K562 (cell line): ENCODE measurements around the gene PGPEP1. TPM values are rescaled to one million over a fixed set of nuclear protein-coding genes. Genes with fewer than 3 reads are reported as not detected.
A peak's percentile ranks its signal among the peaks of the same experiment; 100 is the strongest.

ENCODE experiments used
- GABPB2 ChIP-seq: fragments of 250-450 bp; sonication (Bioruptor Pico); conservative IDR thresholded peaks from 2 replicates; pipeline ENCODE4 v1.5.1; 2021; ENCODE audit warnings: mild to moderate bottlenecking
- HOXB6 ChIP-seq: fragments of 250-450 bp; sonication (Bioruptor Pico); IDR thresholded peaks from 2 replicates; pipeline ENCODE4 v1.5.1; 2022; ENCODE audit warnings: mild to moderate bottlenecking, borderline replicate concordance
- MIER1 ChIP-seq: fragments of 450-650 bp; IDR thresholded peaks from 2 replicates; pipeline ENCODE4 v1.6.1; 2016; ENCODE audit warnings: antibody characterized with exemption, mild to moderate bottlenecking, low read depth
- NCOA1 ChIP-seq: fragments of 450-650 bp; IDR thresholded peaks from 2 replicates; pipeline ENCODE4 v1.6.1; 2016; ENCODE audit warnings: low read depth
- NCOA4 ChIP-seq: fragments of 450-650 bp; IDR thresholded peaks from 2 replicates; pipeline ENCODE4 v1.6.1; 2018; ENCODE audit warnings: mild to moderate bottlenecking; ENCODE audit not compliant: partially characterized antibody
- NCOA6 ChIP-seq: fragments of 450-650 bp; IDR thresholded peaks from 2 replicates; pipeline ENCODE4 v1.6.1; 2017; ENCODE audit warnings: mild to moderate bottlenecking
- PCBP1 ChIP-seq: fragments of 200-400 bp; formaldehyde crosslinking; IDR thresholded peaks from 2 replicates; pipeline ENCODE4 v1.6.1; 2018; ENCODE audit warnings: mild to moderate bottlenecking, low read depth, low read length; ENCODE audit not compliant: poor library complexity, severe bottlenecking
- PML ChIP-seq: IDR thresholded peaks from 2 replicates; pipeline ENCODE4 v1.6.1; 2012; ENCODE audit warnings: low read length, inconsistent platforms
- PTTG1 ChIP-seq: fragments of 450-650 bp; IDR thresholded peaks from 2 replicates; pipeline ENCODE4 v1.6.1; 2016; ENCODE audit warnings: low read depth, mild to moderate bottlenecking, missing genetic modification characterization, missing compliant biosample characterization
- SMARCA5 ChIP-seq: fragments of 450-650 bp; IDR thresholded peaks from 2 replicates; pipeline ENCODE4 v1.6.1; 2016
- SMC3 ChIP-seq: conservative IDR thresholded peaks from 2 replicates; pipeline ENCODE4 v1.6.1; 2011; ENCODE audit warnings: low read depth, low read length, improper control_type of control experiment; ENCODE audit not compliant: insufficient read depth
- SPI1 ChIP-seq: IDR thresholded peaks from 2 replicates; pipeline ENCODE4 v1.6.1; 2011; ENCODE audit warnings: low read depth, low read length, control low read depth, borderline replicate concordance
- STAT5A ChIP-seq: IDR thresholded peaks from 2 replicates; pipeline ENCODE4 v1.6.1; 2012; ENCODE audit warnings: low read length, inconsistent platforms, borderline replicate concordance
- U2AF2 ChIP-seq: fragments of 200-400 bp; formaldehyde crosslinking; optimal IDR thresholded peaks from 2 replicates; pipeline ENCODE3; 2017; ENCODE audit warnings: low read depth, mild to moderate bottlenecking, low read length
- UBTF ChIP-seq, 2 experiments: IDR thresholded peaks; 2 replicates each; pipeline ENCODE4 v1.6.1; 2012; ENCODE audit warnings: improper control_type of control experiment in 2 of 2, low read depth in 2 of 2, low read length in 2 of 2, borderline replicate concordance in 1 of 2
- ZNF224 ChIP-seq: sonication (generic); formaldehyde crosslinking; IDR thresholded peaks from 2 replicates; pipeline ENCODE4 v1.8.0; 2022; ENCODE audit warnings: mild to moderate bottlenecking, missing genetic modification reagents
- ZNF24 ChIP-seq: fragments of 450-650 bp; IDR thresholded peaks from 2 replicates; pipeline ENCODE4 v1.6.1; 2016
- ZNF253 ChIP-seq: fragments of 250-450 bp; sonication (Bioruptor Pico); conservative IDR thresholded peaks from 2 replicates; pipeline ENCODE4 v1.6.1; 2021; ENCODE audit warnings: mild to moderate bottlenecking
- ZNF707 ChIP-seq: fragments of 250-450 bp; sonication (Bioruptor Pico); conservative IDR thresholded peaks from 2 replicates; pipeline ENCODE4 v1.8.0; 2022; ENCODE audit warnings: inconsistent platforms, mild to moderate bottlenecking, moderate library complexity
- ZSCAN29 ChIP-seq: fragments of 450-650 bp; IDR thresholded peaks from 2 replicates; pipeline ENCODE4 v1.6.1; 2017
- polyA plus RNA-seq, 8 experiments: library from polyadenylated mRNA; depleted of rRNA in 4 of 8; stranded (reverse) in 5 of 8; unstranded in 3 of 8; fragments of >200 nt; fragmentation: Nextera tagmentation in 2 of 8; fragmentation: Illumina TruSeq in 1 of 8; extraction: Ambion mirVana in 2 of 8; extraction: Trizol in 1 of 8; gene quantifications; 2 replicates each; pipeline versions ENCODE4 v1.2.1 to v1.2.3, GENCODE V29; 2011 to 2014; ENCODE audit warnings: inconsistent platforms in 1 of 8, missing spikeins in 1 of 8
- total RNA-seq, 7 experiments: library from RNA; depleted of rRNA in 6 of 7; stranded (reverse); fragments of >200 nt in 6 of 7; fragmentation: Illumina TruSeq in 2 of 7; extraction: Trizol in 2 of 7; gene quantifications; 2 replicates each; pipeline versions ENCODE4 v1.2.1 to v1.2.3, GENCODE V29; 2011 to 2021; ENCODE audit warnings: low replicate concordance in 1 of 7
- TF ChIP-seq, protein P1 (sequence below): sonication (generic); formaldehyde crosslinking; IDR thresholded peaks from 2 replicates; pipeline ENCODE4 v1.9.0; 2022; ENCODE audit warnings: mild to moderate bottlenecking, missing genetic modification reagents
- TF ChIP-seq, protein P2 (sequence below): sonication (generic); formaldehyde crosslinking; IDR thresholded peaks from 2 replicates; pipeline ENCODE4 v1.8.1; 2022; ENCODE audit warnings: missing genetic modification reagents
- TF ChIP-seq, protein P3 (sequence below): fragments of 450-650 bp; IDR thresholded peaks from 2 replicates; pipeline ENCODE4 v1.7.1; 2018; ENCODE audit warnings: mild to moderate bottlenecking, low read depth; ENCODE audit not compliant: partially characterized antibody

PGPEP1 gene
- total and polyA plus RNA-seq, 9 of the 15 experiments (the other 6 are each of a cell fraction or from before 2014, with no cell fraction given) = 10.0 to 69.6 (median 33.5) TPM

DNA sequence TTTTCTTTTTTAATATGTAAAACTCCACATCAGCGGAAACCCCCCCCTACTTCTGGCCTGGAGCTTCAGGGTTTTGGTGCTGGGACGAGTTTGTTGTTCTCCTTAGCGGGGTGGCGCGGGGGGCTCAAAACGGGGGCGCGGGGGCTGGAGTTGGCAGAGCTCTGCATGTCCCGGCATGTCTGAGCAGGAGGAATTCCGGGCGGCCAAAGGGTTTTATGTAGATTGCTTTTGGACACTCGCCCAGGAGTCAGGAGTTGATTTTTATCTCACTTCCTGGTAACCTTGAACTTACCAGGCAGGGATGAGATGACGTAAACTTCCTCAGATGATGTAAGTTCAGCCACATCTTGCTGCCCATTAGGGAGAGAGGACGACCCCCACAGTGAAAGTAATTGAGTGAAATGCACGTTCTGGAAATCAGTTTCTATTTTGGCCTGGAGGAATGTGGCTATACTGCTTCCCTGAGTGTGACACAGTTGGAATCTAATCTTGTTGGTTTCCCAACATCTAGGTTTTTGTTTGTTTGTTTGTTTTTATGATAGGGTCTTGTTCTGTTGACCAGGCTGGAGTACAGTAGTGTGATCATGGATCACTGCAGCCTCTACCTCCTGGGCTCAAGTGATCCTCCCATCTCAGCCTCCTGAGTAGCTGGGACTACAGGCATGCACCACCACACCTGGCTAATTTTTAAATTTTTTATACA lies 24.6 kb downstream of the PGPEP1 start (continued):
- TF ChIP-seq PCBP1 (no peak), UBTF (IDR thresholded peaks at IDR 0.05; ENCODE audit: borderline replicate concordance in 1 of 2, low read depth in 2 of 2, low read length in 2 of 2) (0 out of 4 replicates have a peak, but pooled peaks of 1 of the 2 experiments have one; percentile 22), GABPB2 (CRISPR knock-in tag) (no peak), ZNF24 (no peak; the same call in 1 of the 2 replicates), MIER1 (no peak), SMC3 (no peak), PTTG1 (peak; percentile 78), ZNF253 (CRISPR knock-in tag) (no peak), HOXB6 (CRISPR knock-in tag) (no peak), STAT5A (peak; percentile 52; the same call in 1 of the 2 replicates), SMARCA5 (peak; percentile 86), ZNF224 (no peak), SPI1 (no peak), ZNF707 (no peak), PML (no peak), NCOA6 (no peak), NCOA1 (peak; percentile 91), NCOA4 (no peak), U2AF2 (no peak), ZSCAN29 (no peak)
- TF ChIP-seq, protein P1, sequence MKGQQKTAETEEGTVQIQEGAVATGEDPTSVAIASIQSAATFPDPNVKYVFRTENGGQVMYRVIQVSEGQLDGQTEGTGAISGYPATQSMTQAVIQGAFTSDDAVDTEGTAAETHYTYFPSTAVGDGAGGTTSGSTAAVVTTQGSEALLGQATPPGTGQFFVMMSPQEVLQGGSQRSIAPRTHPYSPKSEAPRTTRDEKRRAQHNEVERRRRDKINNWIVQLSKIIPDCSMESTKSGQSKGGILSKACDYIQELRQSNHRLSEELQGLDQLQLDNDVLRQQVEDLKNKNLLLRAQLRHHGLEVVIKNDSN (CRISPR knock-in tag) = no peak
- TF ChIP-seq, protein P2, sequence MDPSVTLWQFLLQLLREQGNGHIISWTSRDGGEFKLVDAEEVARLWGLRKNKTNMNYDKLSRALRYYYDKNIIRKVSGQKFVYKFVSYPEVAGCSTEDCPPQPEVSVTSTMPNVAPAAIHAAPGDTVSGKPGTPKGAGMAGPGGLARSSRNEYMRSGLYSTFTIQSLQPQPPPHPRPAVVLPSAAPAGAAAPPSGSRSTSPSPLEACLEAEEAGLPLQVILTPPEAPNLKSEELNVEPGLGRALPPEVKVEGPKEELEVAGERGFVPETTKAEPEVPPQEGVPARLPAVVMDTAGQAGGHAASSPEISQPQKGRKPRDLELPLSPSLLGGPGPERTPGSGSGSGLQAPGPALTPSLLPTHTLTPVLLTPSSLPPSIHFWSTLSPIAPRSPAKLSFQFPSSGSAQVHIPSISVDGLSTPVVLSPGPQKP = no peak
- TF ChIP-seq, protein P3, sequence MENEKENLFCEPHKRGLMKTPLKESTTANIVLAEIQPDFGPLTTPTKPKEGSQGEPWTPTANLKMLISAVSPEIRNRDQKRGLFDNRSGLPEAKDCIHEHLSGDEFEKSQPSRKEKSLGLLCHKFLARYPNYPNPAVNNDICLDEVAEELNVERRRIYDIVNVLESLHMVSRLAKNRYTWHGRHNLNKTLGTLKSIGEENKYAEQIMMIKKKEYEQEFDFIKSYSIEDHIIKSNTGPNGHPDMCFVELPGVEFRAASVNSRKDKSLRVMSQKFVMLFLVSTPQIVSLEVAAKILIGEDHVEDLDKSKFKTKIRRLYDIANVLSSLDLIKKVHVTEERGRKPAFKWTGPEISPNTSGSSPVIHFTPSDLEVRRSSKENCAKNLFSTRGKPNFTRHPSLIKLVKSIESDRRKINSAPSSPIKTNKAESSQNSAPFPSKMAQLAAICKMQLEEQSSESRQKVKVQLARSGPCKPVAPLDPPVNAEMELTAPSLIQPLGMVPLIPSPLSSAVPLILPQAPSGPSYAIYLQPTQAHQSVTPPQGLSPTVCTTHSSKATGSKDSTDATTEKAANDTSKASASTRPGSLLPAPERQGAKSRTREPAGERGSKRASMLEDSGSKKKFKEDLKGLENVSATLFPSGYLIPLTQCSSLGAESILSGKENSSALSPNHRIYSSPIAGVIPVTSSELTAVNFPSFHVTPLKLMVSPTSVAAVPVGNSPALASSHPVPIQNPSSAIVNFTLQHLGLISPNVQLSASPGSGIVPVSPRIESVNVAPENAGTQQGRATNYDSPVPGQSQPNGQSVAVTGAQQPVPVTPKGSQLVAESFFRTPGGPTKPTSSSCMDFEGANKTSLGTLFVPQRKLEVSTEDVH = no peak
